ENCODE results near the gene CD300LB.

CD300LB gene

DNA sequence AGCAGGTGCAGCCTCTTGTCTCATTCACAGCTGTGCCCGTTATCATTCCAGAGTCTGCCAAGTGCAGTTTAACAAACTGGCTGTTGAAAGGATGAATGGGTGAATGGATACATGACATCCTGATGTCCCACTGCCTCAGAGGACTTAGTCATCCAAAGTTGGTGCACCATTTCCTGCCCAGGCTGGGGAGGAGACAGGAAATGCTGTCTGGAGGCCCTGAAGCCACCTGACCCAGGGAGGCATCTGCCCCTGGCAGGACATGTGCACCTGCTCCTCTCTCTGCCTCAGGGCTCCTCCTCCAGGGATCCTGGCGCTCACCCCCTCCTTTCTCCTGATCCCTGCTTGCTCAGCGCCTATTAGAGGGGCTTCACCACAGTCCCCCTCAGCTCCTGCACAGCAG, 16.5 kb upstream of the CD300LB start:
- no peak for DNase-seq

GRCh38 chr17:74547264-74547663, 16.0 kb upstream of the CD300LB start:
- no peak for DNase-seq

DNA sequence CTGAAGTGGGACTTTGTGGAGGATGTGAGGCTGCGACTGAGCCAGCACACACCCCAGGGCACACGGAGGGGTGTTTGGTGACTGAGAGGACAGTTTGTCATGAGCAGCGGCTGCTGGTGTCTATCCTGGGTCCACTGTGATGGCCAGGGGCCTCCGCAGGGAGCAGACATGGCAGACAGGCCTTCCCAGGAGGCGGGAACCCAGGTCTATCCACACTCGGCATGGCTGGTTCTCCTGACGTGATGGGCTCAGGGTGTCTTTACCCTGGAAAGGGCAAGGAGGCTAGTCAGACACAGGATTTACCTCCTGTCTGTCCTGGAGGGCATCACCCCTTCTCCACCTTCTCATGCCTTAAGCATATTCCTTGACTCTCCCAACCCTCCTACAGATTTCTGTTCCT, 15.3 kb upstream of the CD300LB start:
- no peak for DNase-seq

GRCh38 chr17:74545843-74546230, 14.6 kb upstream of the CD300LB start, which contains the start of gene CD300C:
TSS of gene CD300C (minus strand) at chr17:74546115. CDS start at chr17:74545782, 333 bp downstream.
- DNase-seq: no peak

DNA sequence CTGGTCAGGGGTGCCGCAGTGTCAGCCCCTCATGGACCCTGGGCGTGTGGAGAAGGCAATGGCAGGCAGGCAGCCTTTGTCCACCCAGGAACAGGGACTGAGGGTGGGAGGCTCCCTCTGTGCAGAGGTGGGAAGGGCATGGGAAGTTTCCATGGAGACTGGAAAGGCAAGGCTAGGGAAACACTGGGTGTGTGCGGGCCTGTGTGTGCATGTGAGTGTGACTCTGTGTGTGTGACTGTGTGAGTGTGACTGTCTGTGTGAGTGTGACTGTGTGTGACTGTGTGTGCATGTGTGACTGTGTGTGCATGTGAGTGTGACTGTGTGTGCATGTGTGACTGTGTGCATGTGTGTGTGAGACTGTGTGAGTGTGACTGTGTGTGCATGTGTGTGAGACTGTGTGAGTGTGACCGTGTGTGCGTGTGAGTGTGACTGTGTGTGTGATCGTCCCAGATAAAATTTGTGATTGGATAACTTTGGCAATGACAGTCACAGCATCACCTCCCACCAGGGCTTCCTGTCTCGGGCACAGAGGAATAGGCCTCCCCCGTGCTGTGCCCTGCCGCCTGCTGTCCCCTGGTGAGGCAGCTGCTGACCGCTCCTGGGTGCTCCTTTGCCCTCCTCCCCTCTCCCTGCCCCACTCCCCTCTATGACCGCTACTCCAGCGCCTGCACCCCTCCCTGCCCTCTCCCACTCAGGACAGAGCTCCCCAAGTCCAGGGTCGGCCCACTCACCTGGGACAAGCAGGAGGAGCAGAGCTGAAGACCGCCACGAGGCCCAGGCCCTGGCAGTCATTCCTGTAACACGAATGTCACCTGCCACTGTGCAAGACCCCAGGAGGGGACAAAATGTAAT, 13.9 kb upstream of the CD300LB start:
- DNase-seq: no peak

DNA sequence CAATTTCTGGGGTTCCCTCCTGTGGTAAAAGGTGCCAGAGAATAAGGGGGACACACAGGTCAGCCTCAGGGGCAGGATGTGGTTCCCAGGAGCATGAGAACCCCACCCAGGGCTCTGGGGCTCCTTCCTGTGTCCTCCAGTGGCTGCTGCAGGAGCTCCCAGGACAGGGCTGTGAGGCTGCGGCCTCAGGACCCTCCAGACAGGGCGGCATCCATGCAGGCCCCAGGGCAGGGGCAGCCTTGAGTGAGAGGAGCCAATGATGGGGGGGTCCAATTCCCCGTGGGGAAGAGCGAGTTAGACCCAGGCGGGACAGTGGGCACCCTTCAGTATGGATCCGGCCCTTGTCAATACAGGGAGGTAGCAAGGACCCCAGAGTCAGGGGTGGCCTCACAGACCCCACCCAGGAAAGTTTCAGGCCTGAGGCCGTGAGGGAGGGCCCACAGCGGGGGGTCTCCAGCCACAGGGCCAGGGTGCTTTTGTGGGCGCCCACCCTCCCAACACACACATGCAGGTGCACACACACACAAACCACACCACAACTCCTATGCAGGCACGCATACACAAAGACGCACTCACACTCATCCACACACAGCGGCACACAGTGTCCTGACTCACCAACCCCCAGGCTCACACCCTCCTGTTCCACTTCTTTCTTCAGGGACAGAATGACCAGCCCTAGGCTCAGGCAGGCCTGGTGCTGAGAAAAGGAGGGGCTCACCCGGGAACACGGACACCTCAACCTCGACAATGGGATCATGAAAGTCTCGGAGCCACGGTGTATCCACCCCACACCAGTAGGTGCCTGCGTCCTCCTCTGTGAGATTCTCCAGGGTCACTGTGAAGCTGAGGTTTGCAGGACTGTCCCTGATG, 12.9 kb upstream of the CD300LB start:
- DNase-seq: no peak

- DNase-seq: no peak
These were observed 12.1 kb upstream of the CD300LB start for GRCh38 chr17:74543406-74543805.

- no peak for DNase-seq
These were observed 11.6 kb upstream of the CD300LB start for GRCh38 chr17:74542727-74543383.

- no peak for DNase-seq
These were observed 10.9 kb upstream of the CD300LB start for GRCh38 chr17:74542166-74542565.

DNA sequence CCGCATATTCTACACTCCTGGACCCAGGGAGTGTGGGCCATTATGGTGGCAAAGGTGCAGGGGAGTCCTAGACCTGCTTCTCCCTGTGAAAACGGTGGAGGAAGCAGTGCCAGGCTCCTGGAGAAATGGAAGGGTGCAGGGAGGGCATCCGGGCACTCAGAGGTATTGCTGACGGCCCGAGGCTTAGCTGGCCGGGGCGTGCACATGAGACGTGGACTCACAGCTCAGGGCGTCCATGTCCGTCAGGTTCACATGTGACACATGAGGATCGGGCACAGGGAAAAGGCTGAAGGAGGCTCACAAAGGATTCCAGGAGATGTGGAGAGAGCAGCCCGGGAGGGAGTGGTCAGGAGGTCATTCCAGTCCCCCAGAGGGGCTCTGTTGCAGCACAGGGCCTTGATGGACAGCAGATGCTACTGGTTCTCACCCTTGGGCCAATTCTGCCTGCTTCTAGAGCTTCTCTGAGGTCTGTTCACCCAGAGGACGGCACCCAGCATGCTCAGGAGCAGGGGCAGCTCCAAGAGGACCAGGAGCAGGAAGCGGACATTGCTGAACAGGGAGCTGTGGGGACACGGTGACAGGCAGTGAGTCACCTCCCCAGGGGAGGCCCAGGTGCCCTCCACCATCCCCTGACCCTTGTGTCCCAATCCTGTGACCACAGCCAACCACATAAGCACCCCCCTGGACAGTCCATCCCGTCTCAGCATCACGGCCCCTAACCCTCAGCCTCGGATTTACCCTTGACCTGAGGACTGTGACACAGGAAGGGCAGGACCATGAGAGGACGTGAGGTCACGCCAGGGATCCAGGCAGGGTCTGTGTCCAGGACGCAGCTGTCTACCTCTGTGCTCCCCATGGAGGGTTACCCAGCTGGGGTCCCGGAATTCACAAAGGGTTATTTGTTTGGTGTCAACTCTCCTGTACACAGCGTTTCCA, 10.2 kb upstream of the CD300LB start:
- DNase-seq: no peak

DNA sequence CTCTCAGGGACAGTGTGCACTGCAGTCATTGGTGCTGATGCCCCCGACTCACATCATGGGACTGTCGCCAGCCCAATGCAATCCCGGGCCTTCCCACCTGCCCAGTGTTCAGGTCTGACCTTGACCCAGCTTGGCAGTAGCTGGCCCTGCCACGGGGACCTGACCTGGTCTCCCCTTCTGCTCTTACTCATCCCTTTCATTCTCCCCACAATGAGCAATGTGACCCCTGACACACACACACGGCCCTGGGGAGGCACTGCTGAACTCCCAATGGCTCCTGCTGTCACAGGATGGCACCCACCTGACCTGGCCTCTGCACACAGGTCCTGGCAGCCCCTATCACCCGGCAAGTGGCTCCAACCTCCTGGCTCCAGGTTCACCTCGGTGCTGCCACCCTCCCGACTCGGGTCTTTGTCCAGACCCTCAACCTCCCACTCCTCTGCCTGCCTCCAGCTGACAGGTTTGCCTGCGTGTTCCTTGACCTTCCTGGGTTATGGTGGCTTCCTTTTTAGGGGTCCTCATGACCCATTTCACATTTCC, 8.1 kb upstream of the CD300LB start:
- no peak for DNase-seq

DNA sequence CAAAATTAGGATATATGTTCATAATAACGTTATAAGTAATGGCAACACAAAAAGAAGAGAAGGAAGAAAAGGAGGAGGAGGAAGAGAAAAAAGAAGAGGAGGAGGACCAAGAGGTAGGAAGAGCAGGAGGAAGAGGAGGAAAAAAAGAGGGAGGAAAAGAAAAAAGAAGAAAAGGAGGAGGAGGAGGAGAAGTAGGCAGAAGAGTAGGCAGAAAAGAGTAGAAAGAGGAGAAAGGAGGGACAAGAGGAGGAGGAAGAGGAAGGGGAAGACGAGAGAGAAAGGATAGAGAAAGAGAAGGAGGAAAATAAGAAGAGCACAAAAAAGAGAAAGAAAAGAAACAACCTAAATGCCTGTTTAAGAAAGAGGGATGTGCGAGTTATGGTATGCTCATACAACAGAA, 5.6 kb upstream of the CD300LB start:
- no peak for DNase-seq

DNA sequence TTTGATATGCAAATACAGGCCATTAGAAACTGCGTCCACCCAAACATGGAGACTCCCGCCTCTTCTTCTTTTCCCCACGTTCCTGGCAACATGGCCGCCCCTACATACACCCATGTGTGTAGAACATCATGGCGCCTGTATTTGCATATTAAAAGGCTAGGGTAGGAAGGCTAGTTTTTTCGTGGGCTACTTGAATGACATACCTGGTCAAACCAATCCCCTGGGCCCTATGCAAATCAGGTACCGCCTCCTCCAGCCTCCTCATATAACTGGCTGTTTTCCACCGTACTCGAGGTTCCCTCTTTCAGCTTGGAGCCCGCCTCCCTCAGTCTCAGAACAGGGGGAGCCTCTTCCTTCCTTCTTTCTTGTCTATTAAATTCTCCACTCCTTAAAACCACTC, 840 bp upstream of the CD300LB start:
- no peak for DNase-seq

- DNase-seq: no peak
These were observed 484 bp downstream of the CD300LB start for GRCh38 chr17:74530831-74531150.

DNA sequence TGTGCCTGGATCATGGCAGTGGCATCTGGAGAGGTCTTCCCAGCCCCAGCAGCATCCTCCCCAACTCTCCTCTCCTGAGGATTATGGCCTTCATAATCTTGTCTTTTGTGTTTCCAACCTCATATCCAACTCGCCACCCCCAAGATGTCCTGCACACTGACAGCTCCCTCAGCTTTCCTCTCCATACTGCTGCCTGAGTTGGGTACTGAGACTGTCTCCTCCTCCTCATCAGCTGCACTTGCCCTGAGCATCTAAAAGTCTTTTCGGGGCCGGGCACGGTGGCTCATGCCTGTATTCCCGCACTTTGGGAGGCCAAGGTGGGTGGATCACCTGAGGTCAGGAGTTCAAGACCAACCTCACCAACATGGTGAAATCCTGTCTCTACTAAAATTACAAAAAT, 2.0 kb downstream of the CD300LB start:
- DNase-seq: no peak

GRCh38 chr17:74528491-74529199, 2.6 kb downstream of the CD300LB start:
- DNase-seq: no peak

DNA sequence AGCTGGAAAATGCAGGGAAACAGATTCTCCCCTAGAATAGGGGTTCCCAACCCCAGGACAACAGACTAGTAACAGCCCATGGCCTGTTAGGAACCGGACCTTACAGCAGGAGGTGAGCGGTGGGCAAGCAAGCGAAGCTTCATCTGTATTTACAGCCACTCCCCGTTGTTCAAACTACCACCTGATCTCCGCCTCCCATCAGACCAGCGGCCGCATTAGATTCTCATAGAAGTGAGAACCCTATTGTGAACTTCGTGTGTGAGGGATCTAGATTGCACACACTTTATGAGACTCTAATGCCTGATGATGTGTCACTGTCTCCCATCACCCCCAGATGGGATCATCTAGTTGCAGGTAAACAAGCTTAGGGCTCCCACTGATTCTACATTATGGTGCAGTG, 3.5 kb downstream of the CD300LB start:
- no peak for DNase-seq

DNA sequence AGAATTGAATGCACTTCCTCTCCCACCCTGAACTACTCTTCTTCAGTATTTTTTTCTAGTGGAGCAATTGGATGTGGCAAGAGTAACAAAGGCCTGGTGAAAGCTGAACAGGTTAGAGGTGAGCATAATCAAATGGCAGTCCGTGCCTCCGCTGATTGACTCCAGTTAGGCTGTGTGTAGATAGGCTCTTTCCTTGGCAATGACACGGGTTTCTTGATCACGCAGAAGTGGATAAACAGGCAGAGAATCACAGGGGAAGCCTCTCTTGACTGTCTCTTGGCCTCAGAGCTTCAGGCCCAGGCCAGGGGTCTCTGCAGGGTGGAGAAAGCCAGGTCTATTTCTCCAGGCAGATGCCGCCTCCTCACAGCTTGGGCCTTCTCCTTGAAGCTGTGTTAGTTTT, 4.2 kb downstream of the CD300LB start:
- no peak for DNase-seq

- DNase-seq: no peak
These were observed 4.6 kb downstream of the CD300LB start for GRCh38 chr17:74526681-74527080.

GRCh38 chr17:74525781-74526288, 5.4 kb downstream of the CD300LB start:
- no peak for DNase-seq

DNA sequence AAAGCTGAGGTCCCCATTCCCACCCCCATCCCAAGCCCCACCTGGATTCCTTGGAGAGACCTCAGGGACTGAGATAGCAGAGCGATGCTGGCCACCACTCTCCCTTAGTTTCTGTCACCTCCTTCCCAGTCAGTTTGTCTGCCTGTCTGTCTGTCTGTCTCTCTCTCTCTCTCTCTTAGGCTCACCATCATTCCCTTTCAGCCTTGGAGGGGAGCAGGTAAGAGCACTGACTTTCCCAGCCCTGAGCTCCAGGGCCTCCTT, 5.9 kb downstream of the CD300LB start:
- DNase-seq: no peak

Measured in activated effector memory CD4-positive, alpha-beta T cell treated with Interleukin-2 at 50 U/mL for 16 hours (primary cell).